ENCODE measurements around the gene CHN1. TPM values are rescaled to one million over a fixed set of nuclear protein-coding genes. Genes with fewer than 3 reads are reported as not detected.

CHN1 gene
- total and polyA plus RNA-seq, 12 donors: 7.6 to 40.0 (median 21.8) TPM

DNA sequence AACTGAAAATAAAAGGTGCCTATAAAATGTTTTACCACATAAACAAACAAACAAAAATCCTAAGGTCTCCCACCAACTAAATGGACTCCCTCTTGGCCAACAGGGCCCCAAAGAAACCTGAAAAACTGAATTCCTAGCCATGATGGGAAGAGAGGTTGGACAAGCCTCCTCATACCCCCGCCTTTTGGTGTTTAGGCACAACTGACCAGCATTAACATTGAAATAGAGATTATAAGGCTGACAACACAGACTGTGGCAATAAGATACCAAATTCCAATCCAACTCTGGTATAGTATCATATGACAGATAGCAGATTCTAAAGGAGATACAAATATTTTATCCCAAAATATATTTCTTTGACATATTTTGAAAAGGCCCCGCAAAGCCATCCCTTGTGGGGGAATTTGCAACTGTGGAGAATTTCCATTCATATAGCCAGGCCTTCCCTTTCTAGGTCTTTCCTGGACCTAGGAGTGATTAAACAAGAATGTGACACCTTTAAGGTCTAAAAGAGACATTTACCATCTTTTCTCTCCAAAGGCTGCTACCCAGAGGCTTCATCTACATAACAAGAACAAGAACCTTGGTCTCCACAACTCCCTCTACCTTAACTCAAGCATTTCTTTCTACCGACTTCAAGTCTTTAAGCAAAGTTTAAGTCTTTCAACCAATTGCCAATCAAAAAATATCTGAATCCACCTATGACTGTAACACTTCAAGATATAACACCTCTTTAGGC, 80.0 kb downstream of the CHN1 start:
- intact Hi-C loops (cut with DNase I): no loop called here
- H3K36me3 ChIP-seq (replicated peaks in 1 of 2): no peaks in the 10 kb centered on the region
- DNase-seq: no peak
- 84 to 95% (median 92%) methylated on average over 3 of the region's 3 CpGs for WGBS, 4 donors
- TF ChIP-seq, protein P1, sequence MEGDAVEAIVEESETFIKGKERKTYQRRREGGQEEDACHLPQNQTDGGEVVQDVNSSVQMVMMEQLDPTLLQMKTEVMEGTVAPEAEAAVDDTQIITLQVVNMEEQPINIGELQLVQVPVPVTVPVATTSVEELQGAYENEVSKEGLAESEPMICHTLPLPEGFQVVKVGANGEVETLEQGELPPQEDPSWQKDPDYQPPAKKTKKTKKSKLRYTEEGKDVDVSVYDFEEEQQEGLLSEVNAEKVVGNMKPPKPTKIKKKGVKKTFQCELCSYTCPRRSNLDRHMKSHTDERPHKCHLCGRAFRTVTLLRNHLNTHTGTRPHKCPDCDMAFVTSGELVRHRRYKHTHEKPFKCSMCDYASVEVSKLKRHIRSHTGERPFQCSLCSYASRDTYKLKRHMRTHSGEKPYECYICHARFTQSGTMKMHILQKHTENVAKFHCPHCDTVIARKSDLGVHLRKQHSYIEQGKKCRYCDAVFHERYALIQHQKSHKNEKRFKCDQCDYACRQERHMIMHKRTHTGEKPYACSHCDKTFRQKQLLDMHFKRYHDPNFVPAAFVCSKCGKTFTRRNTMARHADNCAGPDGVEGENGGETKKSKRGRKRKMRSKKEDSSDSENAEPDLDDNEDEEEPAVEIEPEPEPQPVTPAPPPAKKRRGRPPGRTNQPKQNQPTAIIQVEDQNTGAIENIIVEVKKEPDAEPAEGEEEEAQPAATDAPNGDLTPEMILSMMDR (IDR thresholded peaks at IDR 0.05): no peak
- TF ChIP-seq POLR2A (IDR thresholded peaks at IDR 0.05): no peak
- H3K9me3 ChIP-seq (replicated peaks in 1 of 3): no peaks in the 10 kb centered on the region
- no peak overlapping the region for H3K4me3 ChIP-seq
- no peaks in the 10 kb centered on the region for H3K27me3 ChIP-seq
- H3K27ac ChIP-seq: no peak overlapping the region
- no peaks in the 10 kb centered on the region for H3K4me1 ChIP-seq (replicated peaks in 1 of 2)

DNA sequence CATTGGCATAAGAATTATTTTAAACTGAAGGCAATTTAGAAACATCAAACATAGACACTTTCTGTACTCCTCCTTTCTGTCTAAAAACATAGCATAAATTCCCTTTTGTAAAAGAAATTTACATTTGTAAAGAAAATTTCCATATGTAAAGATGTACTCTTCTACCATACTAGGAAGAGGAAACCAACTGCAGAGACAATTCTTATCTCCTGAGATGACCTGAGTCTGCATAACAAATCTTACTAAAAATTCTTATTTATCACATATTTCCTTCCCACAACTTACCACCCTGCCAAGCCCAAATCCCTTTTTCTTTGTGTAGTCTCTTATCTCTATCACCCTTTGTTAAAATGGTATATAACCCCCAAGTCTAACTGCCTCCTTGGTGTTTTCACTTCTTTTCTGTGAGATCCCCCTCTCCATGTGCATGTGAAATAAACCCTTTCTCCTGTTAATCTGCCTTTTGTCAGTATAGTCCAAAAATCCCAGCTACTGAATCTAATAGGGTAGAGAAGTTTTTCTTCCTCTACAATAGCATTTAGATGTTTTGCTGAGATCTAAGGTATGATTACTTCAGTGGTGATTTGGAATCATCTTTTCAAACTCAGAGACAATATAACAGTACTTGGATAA, 81.0 kb downstream of the CHN1 start:
- no peak for DNase-seq
- H3K27ac ChIP-seq: no peak overlapping the region
- no peaks in the 10 kb centered on the region for H3K4me1 ChIP-seq (replicated peaks in 1 of 2)
- intact Hi-C loops (cut with DNase I): no loop called here
- H3K9me3 ChIP-seq (replicated peaks in 1 of 3): no peaks in the 10 kb centered on the region
- no peaks in the 10 kb centered on the region for H3K27me3 ChIP-seq
- TF ChIP-seq, protein P1 (IDR thresholded peaks at IDR 0.05): no peak
- TF ChIP-seq POLR2A (IDR thresholded peaks at IDR 0.05): no peak
- no peaks in the 10 kb centered on the region for H3K36me3 ChIP-seq (replicated peaks in 1 of 2)
- no peak overlapping the region for H3K4me3 ChIP-seq

DNA sequence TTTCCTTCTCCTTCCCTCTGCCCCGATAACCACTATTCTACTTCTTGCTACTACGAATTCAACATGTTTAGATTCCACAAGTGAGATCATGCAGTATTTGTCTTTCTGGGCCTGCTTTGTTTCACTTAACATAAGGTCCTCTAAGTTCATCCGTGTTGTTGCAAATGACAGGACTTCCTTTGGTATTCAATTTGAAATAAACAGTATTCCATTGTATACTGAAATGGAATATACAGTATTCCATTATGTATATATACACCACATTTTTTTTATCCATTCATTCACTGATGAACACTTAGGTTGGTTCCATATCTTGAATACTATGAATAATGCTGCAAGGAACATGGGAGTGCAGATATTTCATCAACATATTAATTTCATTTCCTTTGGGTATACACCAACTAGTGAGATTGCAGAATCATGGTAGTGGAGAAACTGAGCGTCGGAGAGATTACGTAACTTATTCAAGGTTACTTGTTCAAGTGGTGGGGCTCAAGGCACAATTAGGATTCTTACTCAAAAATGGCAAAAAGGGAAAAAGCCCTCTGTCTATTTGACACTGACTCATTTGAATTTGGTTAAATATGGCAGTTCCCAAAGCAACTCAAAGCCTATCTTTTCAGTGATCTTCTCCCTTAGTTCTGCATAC, 85.1 kb downstream of the CHN1 start:
- Histone ChIP-seq H3K9me3 (replicated peaks in 1 of 3) (no peaks in the 10 kb centered on the region), H3K36me3 (replicated peaks in 1 of 2) (no peaks in the 10 kb centered on the region), H3K4me3 (no peak overlapping the region), H3K4me1 (replicated peaks in 1 of 2) (peaks cover 0 to 6% of the 10 kb centered on the region in 2 donors), H3K27me3 (no peaks in the 10 kb centered on the region), H3K27ac (no peak overlapping the region)
- WGBS, 4 donors: 64 to 79% (median 69%) methylated on average over 6 of the region's 6 CpGs
- DNase-seq: no peak
- intact Hi-C loops (cut with DNase I): no loop called here
- TF ChIP-seq, protein P1 (IDR thresholded peaks at IDR 0.05): no peak
- TF ChIP-seq POLR2A (IDR thresholded peaks at IDR 0.05): no peak

DNA sequence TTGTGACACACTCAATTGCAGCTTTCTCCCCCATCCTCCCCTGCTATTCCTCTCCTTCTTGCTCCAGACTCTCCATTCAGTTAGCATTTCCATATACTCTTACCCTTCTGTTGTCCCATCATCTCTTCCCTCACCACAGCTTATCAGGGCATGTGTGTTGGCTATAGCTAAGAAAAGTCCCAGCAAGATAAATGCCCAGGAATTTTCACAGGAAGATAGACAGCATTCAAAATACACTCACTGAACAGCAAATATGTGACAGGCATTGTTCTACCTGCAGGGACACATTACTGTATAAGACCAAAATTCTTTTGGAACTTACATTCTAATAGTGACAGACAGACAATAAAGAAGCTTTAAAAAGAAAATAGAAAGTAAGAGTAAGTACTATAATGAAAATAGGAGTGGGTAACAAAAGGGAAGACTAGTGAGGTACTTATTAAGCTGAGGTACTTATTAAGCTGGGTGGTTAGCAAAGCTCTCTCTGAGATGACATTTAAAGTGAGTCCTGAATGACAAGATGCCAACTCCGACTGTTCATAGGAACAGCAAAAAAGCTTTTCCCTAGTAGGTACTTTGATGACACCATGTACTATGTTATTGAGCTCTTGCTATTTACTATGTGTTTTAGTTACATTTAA, 86.2 kb downstream of the CHN1 start:
- TF ChIP-seq POLR2A (IDR thresholded peaks at IDR 0.05): no peak
- TF ChIP-seq, protein P1 (IDR thresholded peaks at IDR 0.05): no peak
- no peaks in the 10 kb centered on the region for H3K27me3 ChIP-seq
- H3K9me3 ChIP-seq (replicated peaks in 1 of 3): no peaks in the 10 kb centered on the region
- H3K27ac ChIP-seq: no peak overlapping the region
- no peaks in the 10 kb centered on the region for H3K36me3 ChIP-seq (replicated peaks in 1 of 2)
- intact Hi-C loops (cut with DNase I): no loop called here
- H3K4me1 ChIP-seq (replicated peaks in 1 of 2): peaks cover 0 to 7% of the 10 kb centered on the region in 2 donors
- DNase-seq: no peak
- 70 to 89% (median 88%) methylated on average over 1 of the region's 1 CpG for WGBS, 4 donors
- no peak overlapping the region for H3K4me3 ChIP-seq
